ENCODE data around the gene VIP. TPM values are rescaled to one million over a fixed set of nuclear protein-coding genes. Genes with fewer than 3 reads are reported as not detected.

VIP gene
- total RNA-seq, 1 experiment from 2014 or later, result not detected

GRCh38 chr6:152746172-152746553 lies 4.4 kb upstream of the VIP start:
- Histone ChIP-seq H3K9me3 (ENCODE audit: control insufficient read depth in 1 of 2, insufficient read depth in 1 of 2, low read depth in 1 of 2, low read length in 2 of 2) (no peaks in the 10 kb centered on the region), H2AFZ (ENCODE audit: low read depth, low read length, poor library complexity, severe bottlenecking) (no peak overlapping the region), H3K4me2 (ENCODE audit: low read length) (no peak overlapping the region), H3K27me3 (ENCODE audit: insufficient read depth, low read length) (peaks cover 30% of the 10 kb centered on the region), H4K20me1 (ENCODE audit: insufficient read depth) (no peaks in the 10 kb centered on the region), H3K79me2 (ENCODE audit: insufficient read depth, low read length) (no peaks in the 10 kb centered on the region), H3K9me2 (ENCODE audit: insufficient read depth) (no peaks in the 10 kb centered on the region), H3K27ac (ENCODE audit: low read depth, low read length) (no peak overlapping the region), H3K36me3 (ENCODE audit: control insufficient read depth in 1 of 2, insufficient read depth in 2 of 2, low read length in 2 of 2) (no peaks in the 10 kb centered on the region), H3K9ac (ENCODE audit: low read length) (no peak overlapping the region), H3K4me3 (replicated peaks in 1 of 2; ENCODE audit: low read depth in 1 of 2, low read length in 2 of 2) (no peak overlapping the region), H3K4me1 (ENCODE audit: control insufficient read depth in 1 of 2, insufficient read depth in 2 of 2, low read length in 2 of 2) (no peaks in the 10 kb centered on the region; a peak in 1 of 4 replicates)
- RAD21 ChIA-PET (ENCODE audit: low non-redundant PET in 1 of 2, low total read pairs in 2 of 2, uncharacterized antibody in 2 of 2, unreplicated experiment in 2 of 2), result no interaction called here
- DNase-seq (ENCODE audit: low read depth, low spot score) (peak; percentile 28), ATAC-seq (no peak)
- TF ChIP-seq FOSL1 (IDR thresholded peaks at IDR 0.05; ENCODE audit: low read depth), result peak; percentile 30; the same call in 1 of the 2 replicates
- peak; percentile 29; the same call in 1 of the 2 replicates for TF ChIP-seq JUND (IDR thresholded peaks at IDR 0.05)
- peak; percentile 64 for TF ChIP-seq ATF3 (IDR thresholded peaks at IDR 0.05)
- peak; percentile 86 for TF ChIP-seq CEBPB (IDR thresholded peaks at IDR 0.05; ENCODE audit: low read depth)
- no peak for TF ChIP-seq EZH2phosphoT487 (IDR thresholded peaks at IDR 0.05; ENCODE audit: borderline replicate concordance)
- peak; percentile 54 for TF ChIP-seq SP1 (IDR thresholded peaks at IDR 0.05; ENCODE audit: low read depth)
- no peak for TF ChIP-seq EGR1 (IDR thresholded peaks at IDR 0.05; ENCODE audit: low read depth)
- CTCF ChIA-PET, result no interaction called here
- intact Hi-C loops (cut with micrococcal nuclease), result loop anchor here (5.0 kb wide), 1 partner anchor 276 kb away; no protein-coding TSS in a partner anchor
- POLR2A ChIA-PET, result no interaction called here
- no TSS peak for BruUV-seq (replicated peaks)

GRCh38 chr6:152748843-152749242 lies 1.8 kb upstream of the VIP start:
- intact Hi-C loops (cut with micrococcal nuclease), result loop anchor here (1.0 to 5.0 kb wide), 2 partner anchors 199 to 273 kb away; no protein-coding TSS in a partner anchor
- ChIA-PET CTCF (interaction anchor here (0.7 to 4.7 kb wide), 13 partner anchors 11 to 208 kb away, joined by 3 to 103 read pairs (median 3); no protein-coding TSS in a partner anchor), RAD21 (ENCODE audit: low non-redundant PET in 1 of 2, low total read pairs in 2 of 2, uncharacterized antibody in 2 of 2, unreplicated experiment in 2 of 2) (interaction anchor here in 1 of 2 experiments (2.7 kb wide), 1 partner anchor 199 kb away, joined by 9 read pairs; no protein-coding TSS in a partner anchor), POLR2A (interaction anchor here (1.0 to 1.3 kb wide), 2 partner anchors 198 to 205 kb away, joined by 3 read pairs; no protein-coding TSS in a partner anchor)
- Histone ChIP-seq H3K4me2 (ENCODE audit: low read length) (no peak overlapping the region), H3K27me3 (ENCODE audit: insufficient read depth, low read length) (peaks cover 40% of the 10 kb centered on the region), H3K79me2 (ENCODE audit: insufficient read depth, low read length) (no peaks in the 10 kb centered on the region), H3K4me1 (ENCODE audit: control insufficient read depth in 1 of 2, insufficient read depth in 2 of 2, low read length in 2 of 2) (no peaks in the 10 kb centered on the region; a peak in 1 of 4 replicates), H3K36me3 (ENCODE audit: control insufficient read depth in 1 of 2, insufficient read depth in 2 of 2, low read length in 2 of 2) (no peaks in the 10 kb centered on the region), H3K9me3 (ENCODE audit: control insufficient read depth in 1 of 2, insufficient read depth in 1 of 2, low read depth in 1 of 2, low read length in 2 of 2) (no peaks in the 10 kb centered on the region), H3K27ac (ENCODE audit: low read depth, low read length) (no peak overlapping the region), H3K9ac (ENCODE audit: low read length) (no peak overlapping the region), H4K20me1 (ENCODE audit: insufficient read depth) (no peaks in the 10 kb centered on the region), H3K9me2 (ENCODE audit: insufficient read depth) (no peaks in the 10 kb centered on the region), H3K4me3 (replicated peaks in 1 of 2; ENCODE audit: low read depth in 1 of 2, low read length in 2 of 2) (no peak overlapping the region), H2AFZ (ENCODE audit: low read depth, low read length, poor library complexity, severe bottlenecking) (no peak overlapping the region)
- ATAC-seq, result no peak
- DNase-seq (ENCODE audit: low read depth, low spot score), result no peak
- TF ChIP-seq EGR1 (IDR thresholded peaks at IDR 0.05; ENCODE audit: low read depth) (no peak), POLR2AphosphoS5 (IDR thresholded peaks at IDR 0.05; ENCODE audit: low read depth, low read length) (no peak), CTCF (IDR thresholded peaks at IDR 0.05 in 2 of 3, conservative IDR thresholded peaks at IDR 0.05 in 1 of 3; ENCODE audit: borderline replicate concordance in 1 of 3, insufficient read depth in 1 of 3, low read depth in 2 of 3, low read length in 2 of 3) (peak; percentile 2 to 53 (median 38); a peak in 3 of 6 replicates), CBX3 (IDR thresholded peaks at IDR 0.05; ENCODE audit: low read depth) (no peak), RAD21 (IDR thresholded peaks at IDR 0.05; ENCODE audit: low read depth) (peak; percentile 58), POLR2A (IDR thresholded peaks at IDR 0.05; ENCODE audit: borderline replicate concordance, extremely low read depth, insufficient read depth, insufficient read length) (no peak), ATF3 (IDR thresholded peaks at IDR 0.05) (no peak), CEBPB (IDR thresholded peaks at IDR 0.05; ENCODE audit: low read depth) (no peak), REST (IDR thresholded peaks at IDR 0.05; ENCODE audit: low read depth) (no peak)
- no TSS peak for BruUV-seq (replicated peaks)
